ENCODE data around the gene RAD51B. TPM values are rescaled to one million over a fixed set of nuclear protein-coding genes. Genes with fewer than 3 reads are reported as not detected.

Gene RAD51B
- total and polyA plus RNA-seq, 2 donors (not counting 1 experiment from before 2014, with no cell fraction given) = 4.6 to 16.3 TPM

GRCh38 chr14:68664225-68664681 lies 844.7 kb downstream of the RAD51B start:
- Histone ChIP-seq H3K9me3 (ENCODE audit: control insufficient read depth, insufficient read depth, low read depth, low read length) (no peaks in the 10 kb centered on the region), H3K27me3 (ENCODE audit: control insufficient read depth, insufficient read depth, low read length) (no peaks in the 10 kb centered on the region), H4K20me1 (ENCODE audit: control insufficient read depth, extremely low read depth, insufficient read depth, low read length) (no peaks in the 10 kb centered on the region), H3K4me3 (replicated peaks in 1 of 4; ENCODE audit: control extremely low read depth in 1 of 4, insufficient read depth in 1 of 4, low read depth in 3 of 4, low read length in 4 of 4) (no peak overlapping the region), H3K79me2 (ENCODE audit: control insufficient read depth, insufficient read depth, low read length) (no peaks in the 10 kb centered on the region), H3K27ac (ENCODE audit: insufficient read depth, low read length) (peak overlapping the region; percentile 35), H3K4me2 (ENCODE audit: extremely low read depth, insufficient read depth, low read length) (no peak overlapping the region), H3K9ac (ENCODE audit: insufficient read depth, low read length) (no peak overlapping the region), H3K4me1 (ENCODE audit: control insufficient read depth, extremely low read depth, insufficient read depth, low read length) (peaks cover 47% of the 10 kb centered on the region), H3K36me3 (ENCODE audit: control insufficient read depth, insufficient read depth, low read length) (no peaks in the 10 kb centered on the region), H2AFZ (ENCODE audit: low read length) (no peak overlapping the region)
- peak in 1 of 2 donors; percentile 45 for DNase-seq (ENCODE audit: low read depth in 2 of 2)
- TF ChIP-seq CTCF (conservative IDR thresholded peaks at IDR 0.05 in 1 of 2, IDR thresholded peaks at IDR 0.05 in 1 of 2; ENCODE audit: low read depth in 1 of 2, low read length in 2 of 2) (peak in 1 of 2 donors; percentile 6), EZH2 (IDR thresholded peaks at IDR 0.05; ENCODE audit: low read length, missing control alignments) (no peak)

GRCh38 chr14:68665131-68665530 lies 845.6 kb downstream of the RAD51B start:
- H3K9me3 ChIP-seq (ENCODE audit: control insufficient read depth, insufficient read depth, low read depth, low read length) = no peaks in the 10 kb centered on the region
- H3K79me2 ChIP-seq (ENCODE audit: control insufficient read depth, insufficient read depth, low read length) = no peaks in the 10 kb centered on the region
- no peak overlapping the region for H3K4me2 ChIP-seq (ENCODE audit: extremely low read depth, insufficient read depth, low read length)
- peaks cover 50% of the 10 kb centered on the region for H3K4me1 ChIP-seq (ENCODE audit: control insufficient read depth, extremely low read depth, insufficient read depth, low read length)
- H3K27ac ChIP-seq (ENCODE audit: insufficient read depth, low read length) = peak overlapping the region; percentile 23
- H3K4me3 ChIP-seq (replicated peaks in 1 of 4; ENCODE audit: control extremely low read depth in 1 of 4, insufficient read depth in 1 of 4, low read depth in 3 of 4, low read length in 4 of 4) = no peak overlapping the region
- TF ChIP-seq CTCF (conservative IDR thresholded peaks at IDR 0.05 in 1 of 2, IDR thresholded peaks at IDR 0.05 in 1 of 2; ENCODE audit: low read depth in 1 of 2, low read length in 2 of 2) (no peak), EZH2 (IDR thresholded peaks at IDR 0.05; ENCODE audit: low read length, missing control alignments) (no peak)
- H4K20me1 ChIP-seq (ENCODE audit: control insufficient read depth, extremely low read depth, insufficient read depth, low read length) = no peaks in the 10 kb centered on the region
- H3K9ac ChIP-seq (ENCODE audit: insufficient read depth, low read length) = no peak overlapping the region
- no peaks in the 10 kb centered on the region for H3K27me3 ChIP-seq (ENCODE audit: control insufficient read depth, insufficient read depth, low read length)
- no peaks in the 10 kb centered on the region for H3K36me3 ChIP-seq (ENCODE audit: control insufficient read depth, insufficient read depth, low read length)
- DNase-seq (ENCODE audit: low read depth in 2 of 2) = peak; percentile 71 to 81
- no peak overlapping the region for H2AFZ ChIP-seq (ENCODE audit: low read length)

GRCh38 chr14:68665792-68666204 lies 846.2 kb downstream of the RAD51B start:
- peak overlapping the region; percentile 9 for H3K27ac ChIP-seq (ENCODE audit: insufficient read depth, low read length)
- H3K4me1 ChIP-seq (ENCODE audit: control insufficient read depth, extremely low read depth, insufficient read depth, low read length) = peaks cover 54% of the 10 kb centered on the region
- H2AFZ ChIP-seq (ENCODE audit: low read length) = no peak overlapping the region

More at GRCh38 chr14:68665792-68666204, 846.2 kb downstream of the RAD51B start:
- no peak for DNase-seq (ENCODE audit: low read depth in 2 of 2)
- Histone ChIP-seq H4K20me1 (ENCODE audit: control insufficient read depth, extremely low read depth, insufficient read depth, low read length) (no peaks in the 10 kb centered on the region), H3K36me3 (ENCODE audit: control insufficient read depth, insufficient read depth, low read length) (no peaks in the 10 kb centered on the region), H3K4me2 (ENCODE audit: extremely low read depth, insufficient read depth, low read length) (no peak overlapping the region), H3K9me3 (ENCODE audit: control insufficient read depth, insufficient read depth, low read depth, low read length) (no peaks in the 10 kb centered on the region), H3K9ac (ENCODE audit: insufficient read depth, low read length) (no peak overlapping the region), H3K4me3 (replicated peaks in 1 of 4; ENCODE audit: control extremely low read depth in 1 of 4, insufficient read depth in 1 of 4, low read depth in 3 of 4, low read length in 4 of 4) (no peak overlapping the region), H3K27me3 (ENCODE audit: control insufficient read depth, insufficient read depth, low read length) (no peaks in the 10 kb centered on the region), H3K79me2 (ENCODE audit: control insufficient read depth, insufficient read depth, low read length) (no peaks in the 10 kb centered on the region)
- TF ChIP-seq EZH2 (IDR thresholded peaks at IDR 0.05; ENCODE audit: low read length, missing control alignments) (no peak), CTCF (conservative IDR thresholded peaks at IDR 0.05 in 1 of 2, IDR thresholded peaks at IDR 0.05 in 1 of 2; ENCODE audit: low read depth in 1 of 2, low read length in 2 of 2) (no peak)
